NCI-H146 (cell line): ENCODE measurements around the gene PARP12.

Experiments used
- DNase-seq: peaks from one replicate; lab custom pipeline; 2025; lab: John Stamatoyannopoulos, UW

PARP12 gene

GRCh38 chr7:140059273-140060242 is 3.2 kb downstream of the PARP12 start:
- DNase-seq: no peak

- DNase-seq: no peak
Observed at GRCh38 chr7:140058517-140058916, 4.2 kb downstream of the PARP12 start.

- no peak for DNase-seq
Observed at GRCh38 chr7:140057143-140057535, 5.6 kb downstream of the PARP12 start.

GRCh38 chr7:140056431-140057142 is 6.2 kb downstream of the PARP12 start:
- no peak for DNase-seq

- no peak for DNase-seq
Observed at GRCh38 chr7:140055833-140056232, 6.9 kb downstream of the PARP12 start.

GRCh38 chr7:140054751-140055150 is 8.0 kb downstream of the PARP12 start:
- no peak for DNase-seq

GRCh38 chr7:140053812-140054539 is 8.8 kb downstream of the PARP12 start:
- DNase-seq: no peak

GRCh38 chr7:140051820-140052219 is 10.9 kb downstream of the PARP12 start:
- no peak for DNase-seq

GRCh38 chr7:140050100-140050499 is 12.7 kb downstream of the PARP12 start:
- DNase-seq: no peak

- peak; percentile 89 for DNase-seq
Observed at GRCh38 chr7:140049339-140050024, 13.3 kb downstream of the PARP12 start.

GRCh38 chr7:140048989-140049338 is 13.8 kb downstream of the PARP12 start:
- no peak for DNase-seq

- DNase-seq: no peak
Observed at GRCh38 chr7:140048138-140048537, 14.6 kb downstream of the PARP12 start.

- DNase-seq: no peak
Observed at GRCh38 chr7:140047197-140047596, 15.6 kb downstream of the PARP12 start.

GRCh38 chr7:140045697-140046096 is 17.1 kb downstream of the PARP12 start:
- no peak for DNase-seq

GRCh38 chr7:140044251-140044650 is 18.5 kb downstream of the PARP12 start:
- DNase-seq: no peak

- no peak for DNase-seq
Observed at GRCh38 chr7:140042386-140042670, 20.4 kb downstream of the PARP12 start.

GRCh38 chr7:140041659-140042385 is 20.9 kb downstream of the PARP12 start:
- no peak for DNase-seq

GRCh38 chr7:140039896-140040295 is 22.9 kb downstream of the PARP12 start:
- DNase-seq: no peak

- no peak for DNase-seq
Observed at GRCh38 chr7:140039066-140039465, 23.7 kb downstream of the PARP12 start.

- DNase-seq: no peak
Observed at GRCh38 chr7:140036224-140036962, 26.4 kb downstream of the PARP12 start.
